Right atrium auricular region (tissue), 2 donors: Measurements from ENCODE around the gene CRACDL. TPM values are rescaled to one million over a fixed set of nuclear protein-coding genes. Genes with fewer than 3 reads are reported as not detected.

Experiments
- DNase-seq: peaks from one replicate; pipeline ENCODE4 v3.0.0-alpha.2; 2019; ENCODE audit warnings: low spot score
- H3K27ac ChIP-seq, 2 donors: fragments of 200-600 bp; sonication (generic); 1 replicate in 1 of 2; 2 replicates in 1 of 2; pipeline ENCODE4 v1.5.1; 2016 to 2019
- H3K27me3 ChIP-seq, 2 donors: fragments of 200-600 bp; sonication (generic); one replicate each; pipeline versions ENCODE4 v1.5.1 to v1.6.0; 2017 to 2019
- H3K36me3 ChIP-seq: fragments of 200-600 bp; sonication (generic); one replicate; pipeline ENCODE4 v1.5.1; 2016
- H3K4me1 ChIP-seq, 2 donors: fragments of 200-600 bp; sonication (generic); one replicate each; pipeline versions ENCODE4 v1.5.1 to v1.6.0; 2017 to 2019
- H3K4me3 ChIP-seq, 2 donors: fragments of 200-600 bp; sonication (generic); 1 replicate in 1 of 2; 2 replicates in 1 of 2; pipeline ENCODE4 v1.5.1; 2017 to 2019; ENCODE audit warnings: mild to moderate bottlenecking in 1 of 2, moderate library complexity in 1 of 2
- H3K9me3 ChIP-seq, 2 donors: fragments of 200-600 bp; sonication (generic); one replicate each; pipeline ENCODE4 v1.5.1; 2019
- CTCF ChIP-seq, 2 donors: fragments of 200-600 bp; sonication (generic); IDR thresholded peaks; one replicate each; pipeline ENCODE4 v1.5.1; 2019; ENCODE audit warnings: antibody characterized with exemption in 2 of 2
- total RNA-seq, 2 donors: library from RNA; depleted of rRNA; stranded (reverse); fragments of >200 nt; gene quantifications; one replicate each; pipeline ENCODE4 v1.1.0, GENCODE V29; 2016

CRACDL gene
- total RNA-seq, 2 donors from 2014 or later = 5.3 to 7.4 TPM

- DNase-seq = no peak
- Histone ChIP-seq H3K27me3 (no peaks in the 10 kb centered on the region), H3K36me3 (no peaks in the 10 kb centered on the region), H3K27ac (no peak overlapping the region), H3K4me3 (no peak overlapping the region), H3K9me3 (no peaks in the 10 kb centered on the region), H3K4me1 (no peaks in the 10 kb centered on the region)
- no peak for TF ChIP-seq CTCF (IDR thresholded peaks at IDR 0.05)
These were observed 86.9 kb downstream of the CRACDL start for GRCh38 chr2:98849113-98849512.

- no peak for TF ChIP-seq CTCF (IDR thresholded peaks at IDR 0.05)
- no peaks in the 10 kb centered on the region for H3K27me3 ChIP-seq
These were observed 88.2 kb downstream of the CRACDL start for GRCh38 chr2:98847853-98848252.

GRCh38 chr2:98846041-98846440 is 90.0 kb downstream of the CRACDL start:
- H3K9me3 ChIP-seq = no peaks in the 10 kb centered on the region

More at GRCh38 chr2:98847853-98848252, 88.2 kb downstream of the CRACDL start:
- Histone ChIP-seq H3K4me3 (no peak overlapping the region), H3K36me3 (no peaks in the 10 kb centered on the region), H3K27ac (no peak overlapping the region), H3K9me3 (no peaks in the 10 kb centered on the region), H3K4me1 (no peaks in the 10 kb centered on the region)
- DNase-seq = no peak

GRCh38 chr2:98842136-98842535 is 93.9 kb downstream of the CRACDL start:
- Histone ChIP-seq H3K27ac (no peak overlapping the region), H3K4me3 (no peak overlapping the region), H3K4me1 (no peaks in the 10 kb centered on the region), H3K9me3 (no peaks in the 10 kb centered on the region), H3K27me3 (no peaks in the 10 kb centered on the region), H3K36me3 (no peaks in the 10 kb centered on the region)
- DNase-seq = no peak
- TF ChIP-seq CTCF (IDR thresholded peaks at IDR 0.05) = no peak

More at GRCh38 chr2:98846041-98846440, 90.0 kb downstream of the CRACDL start:
- no peak for TF ChIP-seq CTCF (IDR thresholded peaks at IDR 0.05)
- Histone ChIP-seq H3K4me3 (no peak overlapping the region), H3K27me3 (no peaks in the 10 kb centered on the region), H3K4me1 (no peaks in the 10 kb centered on the region), H3K27ac (no peak overlapping the region), H3K36me3 (no peaks in the 10 kb centered on the region)
- DNase-seq = no peak

- Histone ChIP-seq H3K4me1 (peaks cover 0 to 1% of the 10 kb centered on the region in 2 donors), H3K27me3 (no peaks in the 10 kb centered on the region), H3K9me3 (no peaks in the 10 kb centered on the region), H3K36me3 (no peaks in the 10 kb centered on the region), H3K27ac (no peak overlapping the region), H3K4me3 (no peak overlapping the region)
- no peak for DNase-seq
- TF ChIP-seq CTCF (IDR thresholded peaks at IDR 0.05) = no peak
These were observed 96.7 kb downstream of the CRACDL start for GRCh38 chr2:98839292-98839691.

- DNase-seq = no peak
- H3K4me1 ChIP-seq = peaks cover 0 to 16% of the 10 kb centered on the region in 2 donors
- TF ChIP-seq CTCF (IDR thresholded peaks at IDR 0.05) = no peak
- no peaks in the 10 kb centered on the region for H3K27me3 ChIP-seq
- no peaks in the 10 kb centered on the region for H3K9me3 ChIP-seq
- no peak overlapping the region for H3K4me3 ChIP-seq
- no peak overlapping the region for H3K27ac ChIP-seq
- no peaks in the 10 kb centered on the region for H3K36me3 ChIP-seq
These were observed 100.1 kb downstream of the CRACDL start for GRCh38 chr2:98835831-98836385.
